ENCODE measurements around the gene CDC37.

The CDC37 gene

DNA sequence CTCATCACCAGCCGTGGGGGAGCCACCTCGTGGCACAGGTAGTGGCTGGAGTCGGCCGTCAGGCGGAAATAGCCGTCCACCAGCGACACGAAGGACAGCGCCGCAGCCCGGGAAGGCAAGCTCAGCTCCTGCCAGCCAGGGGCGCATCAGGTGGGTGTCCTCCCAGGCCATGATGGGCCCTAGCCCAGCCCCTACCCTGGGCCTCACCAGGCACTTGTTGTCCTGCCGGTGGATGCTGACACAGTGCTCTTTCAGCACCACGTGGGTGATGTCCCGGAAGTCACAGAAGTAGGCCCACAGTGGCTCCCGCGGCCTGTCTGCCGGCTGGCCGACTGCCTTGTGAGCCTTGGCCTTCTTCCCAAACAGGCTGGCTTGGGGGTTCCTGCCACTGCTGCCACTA is 38.7 kb downstream of the CDC37 start:
- TF ChIP-seq, protein P1, sequence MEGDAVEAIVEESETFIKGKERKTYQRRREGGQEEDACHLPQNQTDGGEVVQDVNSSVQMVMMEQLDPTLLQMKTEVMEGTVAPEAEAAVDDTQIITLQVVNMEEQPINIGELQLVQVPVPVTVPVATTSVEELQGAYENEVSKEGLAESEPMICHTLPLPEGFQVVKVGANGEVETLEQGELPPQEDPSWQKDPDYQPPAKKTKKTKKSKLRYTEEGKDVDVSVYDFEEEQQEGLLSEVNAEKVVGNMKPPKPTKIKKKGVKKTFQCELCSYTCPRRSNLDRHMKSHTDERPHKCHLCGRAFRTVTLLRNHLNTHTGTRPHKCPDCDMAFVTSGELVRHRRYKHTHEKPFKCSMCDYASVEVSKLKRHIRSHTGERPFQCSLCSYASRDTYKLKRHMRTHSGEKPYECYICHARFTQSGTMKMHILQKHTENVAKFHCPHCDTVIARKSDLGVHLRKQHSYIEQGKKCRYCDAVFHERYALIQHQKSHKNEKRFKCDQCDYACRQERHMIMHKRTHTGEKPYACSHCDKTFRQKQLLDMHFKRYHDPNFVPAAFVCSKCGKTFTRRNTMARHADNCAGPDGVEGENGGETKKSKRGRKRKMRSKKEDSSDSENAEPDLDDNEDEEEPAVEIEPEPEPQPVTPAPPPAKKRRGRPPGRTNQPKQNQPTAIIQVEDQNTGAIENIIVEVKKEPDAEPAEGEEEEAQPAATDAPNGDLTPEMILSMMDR (IDR thresholded peaks at IDR 0.05; ENCODE audit: low read depth, low read length, missing control alignments): no peak
- no peak overlapping the region for H3K4me3 ChIP-seq (ENCODE audit: low read depth, low read length)
- no peak for DNase-seq (ENCODE audit: low read depth)
- in situ Hi-C loops (cut with HindIII; ENCODE audit: low sequenced_read_pairs): no loop called here

DNA sequence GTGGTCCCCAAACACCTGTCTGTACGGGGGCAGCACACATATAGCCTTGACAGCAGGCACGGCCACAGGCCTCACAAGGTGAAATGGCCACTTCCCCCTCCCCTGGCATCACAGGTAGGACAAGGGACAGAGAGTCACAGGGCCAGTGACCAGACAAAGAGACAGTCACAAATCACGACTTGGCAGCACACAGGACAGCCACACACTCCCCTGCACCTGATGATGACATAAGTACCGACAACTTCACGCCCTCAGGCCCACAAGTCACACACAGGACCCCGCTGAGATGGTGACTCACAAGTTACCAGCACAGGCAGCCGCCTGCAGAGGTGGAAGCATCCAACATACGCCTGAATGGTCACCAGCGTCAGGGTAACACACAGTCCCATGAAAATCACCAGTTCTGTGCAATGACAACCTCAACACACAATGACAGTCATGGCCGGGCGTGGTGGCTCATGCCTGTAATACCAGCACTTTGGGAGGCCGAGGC is 39.5 kb downstream of the CDC37 start:
- TF ChIP-seq, protein P1 (IDR thresholded peaks at IDR 0.05; ENCODE audit: low read depth, low read length, missing control alignments): no peak
- in situ Hi-C loops (cut with HindIII; ENCODE audit: low sequenced_read_pairs): no loop called here

DNA sequence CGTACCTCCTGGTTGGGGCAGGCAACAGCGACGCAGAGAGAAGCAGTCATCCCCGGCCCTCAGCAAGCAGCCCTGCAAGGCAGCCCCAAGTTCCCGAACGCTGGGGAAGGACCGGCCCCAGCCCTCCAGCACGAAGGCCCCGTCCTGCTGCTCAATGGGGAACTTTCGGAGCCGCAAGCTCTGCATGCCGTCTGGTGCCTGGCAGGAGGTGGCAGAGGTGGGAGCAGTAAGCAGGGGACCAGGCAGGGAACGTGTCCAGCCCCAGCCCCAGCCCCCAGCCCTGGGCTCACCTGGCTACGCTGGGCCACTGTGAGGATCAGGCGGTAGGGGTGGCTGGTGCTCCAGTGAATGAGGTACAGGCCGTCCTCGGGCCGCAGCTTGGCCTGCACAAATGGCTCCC is 41.1 kb downstream of the CDC37 start:
- TF ChIP-seq, protein P1 (IDR thresholded peaks at IDR 0.05; ENCODE audit: low read depth, low read length, missing control alignments): no peak
- no peak for DNase-seq (ENCODE audit: low read depth)
- in situ Hi-C loops (cut with HindIII; ENCODE audit: low sequenced_read_pairs): no loop called here
- H3K4me3 ChIP-seq (ENCODE audit: low read depth, low read length): no peak overlapping the region

More for the DNA sequence above, 39.5 kb downstream of the CDC37 start:
- no peak overlapping the region for H3K4me3 ChIP-seq (ENCODE audit: low read depth, low read length)
- DNase-seq (ENCODE audit: low read depth): peak; percentile 35

DNA sequence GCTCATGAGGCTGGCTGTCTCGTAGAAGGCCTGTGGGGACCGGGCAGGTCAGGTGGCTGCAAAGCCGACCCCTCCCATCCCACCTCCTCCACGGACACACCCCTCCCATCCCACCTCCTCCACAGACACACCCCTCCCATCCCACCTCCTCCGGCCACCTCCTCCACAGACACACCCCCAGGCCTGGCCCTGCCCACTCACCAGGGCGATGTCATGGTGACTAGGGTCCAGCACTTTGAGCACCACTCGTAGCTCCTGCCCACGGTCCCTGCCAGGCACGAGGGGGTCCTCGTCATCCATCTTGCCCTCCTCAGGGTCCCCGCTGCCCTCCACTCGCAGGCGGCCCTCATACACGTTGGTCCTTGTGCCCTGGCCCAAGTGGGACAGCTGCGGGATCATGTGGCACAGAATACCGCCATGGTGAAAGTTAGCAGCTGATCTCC is 41.8 kb downstream of the CDC37 start:
- TF ChIP-seq, protein P1 (IDR thresholded peaks at IDR 0.05; ENCODE audit: low read depth, low read length, missing control alignments): no peak
- H3K4me3 ChIP-seq (ENCODE audit: low read depth, low read length): no peak overlapping the region
- in situ Hi-C loops (cut with HindIII; ENCODE audit: low sequenced_read_pairs): no loop called here
- no peak for DNase-seq (ENCODE audit: low read depth)

DNA sequence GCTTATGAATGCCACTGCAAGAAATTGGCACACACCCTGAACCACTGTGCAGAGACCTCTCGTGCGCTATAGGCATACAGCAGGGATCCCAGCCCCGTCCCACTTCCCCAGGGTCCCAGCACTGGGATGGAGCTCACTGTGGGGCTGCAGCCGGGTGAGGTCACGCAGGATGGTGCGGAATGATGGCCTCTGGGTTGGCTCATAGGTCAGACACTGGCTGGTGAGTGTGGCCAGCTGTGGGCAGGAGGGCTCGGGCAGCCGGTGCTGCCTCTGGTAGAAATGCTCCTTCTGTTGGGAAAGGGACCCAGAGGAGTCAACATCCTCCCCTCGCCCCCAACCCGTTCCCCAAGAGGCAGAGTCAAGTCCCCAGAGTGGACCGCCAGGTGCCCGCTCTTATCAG is 46.9 kb downstream of the CDC37 start:
- no peak for DNase-seq (ENCODE audit: low read depth)
- in situ Hi-C loops (cut with HindIII; ENCODE audit: low sequenced_read_pairs): no loop called here
- H3K4me3 ChIP-seq (ENCODE audit: low read depth, low read length): no peak overlapping the region
- TF ChIP-seq, protein P1 (IDR thresholded peaks at IDR 0.05; ENCODE audit: low read depth, low read length, missing control alignments): no peak

DNA sequence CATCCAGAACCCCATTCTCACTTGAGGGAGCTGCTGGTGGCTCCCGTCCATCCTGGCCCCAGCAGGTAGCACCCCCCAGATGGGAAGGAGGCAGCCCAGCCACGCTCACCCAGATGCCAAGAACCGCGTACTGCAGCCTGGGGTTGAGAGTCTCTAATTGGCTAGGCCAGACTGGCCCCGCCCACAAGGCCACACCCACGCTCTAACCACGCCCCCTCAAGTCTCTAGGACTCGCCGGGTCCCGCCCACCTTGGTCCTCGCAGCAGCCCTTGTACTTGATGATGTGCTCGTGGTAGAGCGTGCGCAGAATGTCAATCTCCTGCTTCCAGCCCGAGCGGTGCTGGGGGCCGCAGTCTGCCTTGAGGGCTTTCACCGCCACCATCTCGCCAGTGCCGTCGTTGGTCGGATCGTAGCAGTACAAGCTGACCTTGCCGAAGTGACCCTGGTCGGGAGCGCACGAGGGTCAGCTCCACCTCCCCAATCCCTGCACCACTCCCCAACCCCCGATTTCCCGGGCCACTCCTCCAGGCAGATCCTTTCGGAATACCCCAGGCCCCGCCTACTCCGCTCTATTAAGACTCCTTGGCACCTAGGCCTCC is 49.5 kb downstream of the CDC37 start:
- TF ChIP-seq, protein P1 (IDR thresholded peaks at IDR 0.05; ENCODE audit: low read depth, low read length, missing control alignments): no peak
- H3K4me3 ChIP-seq (ENCODE audit: low read depth, low read length): no peak overlapping the region
- in situ Hi-C loops (cut with HindIII; ENCODE audit: low sequenced_read_pairs): no loop called here
- no peak for DNase-seq (ENCODE audit: low read depth)
